Measurements from ENCODE around the gene GARIN5A.

Gene GARIN5A

DNA sequence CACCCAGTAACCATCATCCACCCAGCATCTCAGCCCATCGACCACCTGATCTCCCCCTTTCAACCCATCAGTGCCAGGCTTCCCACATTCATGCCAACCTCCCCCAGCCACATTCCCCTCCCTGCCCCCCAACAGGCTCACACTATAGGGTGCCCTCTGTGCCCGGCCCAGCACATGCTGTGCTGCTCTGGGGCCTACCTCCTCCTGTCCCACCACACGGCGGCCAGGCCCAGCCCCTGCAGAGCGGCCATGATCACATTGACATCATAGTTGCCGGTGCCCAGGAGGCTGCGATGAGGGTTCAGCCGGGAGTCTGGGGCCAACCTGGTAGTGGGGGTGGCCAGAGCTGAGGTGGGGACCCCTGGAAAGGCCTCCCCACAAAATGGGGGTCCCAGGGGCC lies 30.7 kb upstream of the GARIN5A start:
- DNase-seq: no peak

- DNase-seq: no peak
These were observed 30.1 kb upstream of the GARIN5A start for GRCh38 chr19:50506700-50507099.

GRCh38 chr19:50505856-50506611 lies 29.4 kb upstream of the GARIN5A start:
- DNase-seq: no peak

- no peak for DNase-seq
These were observed 25.2 kb upstream of the GARIN5A start for GRCh38 chr19:50501568-50502475.

GRCh38 chr19:50501186-50501567 lies 24.5 kb upstream of the GARIN5A start:
- DNase-seq: no peak

DNA sequence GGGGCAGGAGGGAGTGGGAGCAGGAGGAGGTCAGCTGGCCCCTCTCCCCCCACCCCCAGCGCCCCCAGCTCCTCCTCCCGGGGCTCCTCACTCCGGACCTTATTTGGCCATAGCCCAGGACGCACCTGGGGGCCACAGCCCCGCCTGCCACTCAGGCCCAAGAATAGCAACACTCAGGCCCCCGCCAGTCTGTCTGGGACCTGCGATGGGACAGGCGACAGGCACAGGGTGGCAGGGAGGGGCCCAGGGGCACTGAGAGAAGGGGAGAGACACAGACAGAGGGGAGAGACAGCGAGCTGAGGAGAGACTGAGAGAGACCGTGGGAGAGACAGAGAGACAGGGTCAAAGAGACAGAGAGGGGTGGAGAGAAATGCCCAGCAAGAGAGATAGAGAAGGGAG lies 24.1 kb upstream of the GARIN5A start:
- DNase-seq: no peak

GRCh38 chr19:50500060-50500752 lies 23.6 kb upstream of the GARIN5A start:
- DNase-seq: no peak

DNA sequence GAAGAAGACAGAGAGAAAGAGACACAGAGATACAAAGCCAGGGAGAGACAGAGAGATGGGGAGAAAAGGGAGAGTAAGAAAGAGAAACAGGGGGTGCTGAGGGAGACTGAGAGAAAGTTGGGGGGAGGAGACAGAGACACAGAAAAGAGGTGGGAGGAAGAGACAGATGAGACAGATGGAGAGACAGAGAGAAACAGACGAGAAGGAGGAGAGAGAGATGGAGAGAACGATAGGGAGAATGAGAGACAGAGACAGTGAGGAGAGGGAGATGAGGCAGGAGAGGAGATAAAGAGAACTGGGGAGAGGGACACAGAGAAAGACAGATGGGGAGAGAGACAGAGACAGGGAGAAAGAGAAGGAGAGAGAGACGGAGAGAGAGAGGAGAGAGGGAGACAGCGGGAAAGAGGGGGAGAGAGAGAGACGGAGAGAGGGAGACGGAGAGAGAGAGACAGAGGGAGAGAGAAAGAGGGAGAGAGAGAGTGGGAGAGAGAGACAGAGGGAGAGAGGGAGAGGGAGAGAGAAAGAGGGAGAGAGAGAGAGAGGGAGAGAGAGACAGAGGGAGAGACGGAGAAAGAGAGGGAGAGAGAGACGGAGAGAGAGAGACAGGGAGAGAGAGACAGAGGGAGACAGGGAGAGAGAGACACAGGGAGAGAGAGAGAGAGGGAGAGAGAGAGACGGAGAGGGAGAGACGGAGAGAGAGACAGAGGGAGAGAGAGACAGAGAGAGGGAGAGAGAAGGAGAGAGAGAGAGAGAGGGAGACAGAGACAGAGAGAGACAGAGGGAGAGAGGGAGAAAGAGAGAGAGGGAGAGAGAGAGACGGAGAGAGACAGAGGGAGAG lies 21.8 kb upstream of the GARIN5A start:
- no peak for DNase-seq

DNA sequence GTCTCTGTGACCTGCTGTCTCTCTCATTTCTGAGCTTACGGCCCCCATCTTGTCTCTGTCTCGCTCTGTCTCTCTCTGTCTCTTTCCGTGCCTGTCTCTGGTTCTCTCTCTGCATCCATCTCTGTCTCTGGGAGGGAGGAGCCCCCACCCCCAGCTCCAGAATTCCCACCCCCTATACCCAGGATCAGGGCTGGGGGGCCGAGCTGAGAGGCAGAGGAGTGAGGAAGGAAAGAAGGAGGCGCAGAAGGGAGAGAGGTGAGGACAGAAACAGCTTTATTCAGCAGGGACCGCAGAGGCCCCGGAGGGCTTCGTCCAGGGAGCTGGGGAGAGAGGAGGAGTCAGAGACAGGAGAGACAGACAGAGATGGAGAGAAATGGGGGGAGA lies 20.4 kb upstream of the GARIN5A start:
- DNase-seq: no peak

DNA sequence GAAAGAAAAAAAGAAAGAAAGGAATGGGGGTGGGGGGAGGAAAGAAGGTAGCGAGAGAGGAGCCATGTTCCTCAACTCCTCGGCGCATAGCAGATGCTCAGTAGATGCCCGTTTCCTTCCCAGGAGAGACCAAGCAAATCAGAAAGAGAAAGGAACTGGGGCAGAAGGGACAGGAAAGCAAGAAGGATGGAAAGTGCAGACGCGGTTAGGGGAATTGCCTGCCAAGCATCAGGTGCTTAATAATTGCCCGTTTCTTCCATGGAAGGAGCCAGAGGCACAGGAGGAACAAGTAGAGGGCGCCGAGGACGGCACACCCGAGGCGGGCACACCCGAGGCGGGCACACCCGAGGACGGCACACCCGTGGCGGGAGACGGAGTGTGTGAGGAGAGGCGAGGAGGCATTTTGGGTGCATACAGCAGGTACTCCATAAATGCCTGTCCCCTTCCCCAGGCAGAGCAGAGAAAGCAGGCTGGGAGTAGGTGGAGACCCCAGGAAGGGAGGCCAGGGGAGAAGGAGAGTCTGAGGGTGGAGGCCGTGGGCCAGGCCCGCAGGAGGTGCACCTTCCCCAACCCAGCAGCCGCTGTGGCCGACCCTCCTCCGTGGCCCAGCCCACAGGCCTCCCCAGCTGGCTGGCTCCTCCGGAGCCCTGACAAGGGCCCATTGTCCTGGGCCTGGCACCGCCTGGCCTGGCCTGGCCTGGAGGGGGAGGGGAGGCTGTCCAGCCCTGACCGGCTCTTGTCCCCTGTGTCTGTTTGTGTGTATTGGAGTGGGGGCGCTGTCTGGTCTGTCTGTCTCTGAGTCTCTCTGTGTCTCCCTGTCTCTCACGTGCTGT lies 19.8 kb upstream of the GARIN5A start:
- DNase-seq: no peak

- DNase-seq: no peak
These were observed 18.4 kb upstream of the GARIN5A start for GRCh38 chr19:50495020-50495531.

DNA sequence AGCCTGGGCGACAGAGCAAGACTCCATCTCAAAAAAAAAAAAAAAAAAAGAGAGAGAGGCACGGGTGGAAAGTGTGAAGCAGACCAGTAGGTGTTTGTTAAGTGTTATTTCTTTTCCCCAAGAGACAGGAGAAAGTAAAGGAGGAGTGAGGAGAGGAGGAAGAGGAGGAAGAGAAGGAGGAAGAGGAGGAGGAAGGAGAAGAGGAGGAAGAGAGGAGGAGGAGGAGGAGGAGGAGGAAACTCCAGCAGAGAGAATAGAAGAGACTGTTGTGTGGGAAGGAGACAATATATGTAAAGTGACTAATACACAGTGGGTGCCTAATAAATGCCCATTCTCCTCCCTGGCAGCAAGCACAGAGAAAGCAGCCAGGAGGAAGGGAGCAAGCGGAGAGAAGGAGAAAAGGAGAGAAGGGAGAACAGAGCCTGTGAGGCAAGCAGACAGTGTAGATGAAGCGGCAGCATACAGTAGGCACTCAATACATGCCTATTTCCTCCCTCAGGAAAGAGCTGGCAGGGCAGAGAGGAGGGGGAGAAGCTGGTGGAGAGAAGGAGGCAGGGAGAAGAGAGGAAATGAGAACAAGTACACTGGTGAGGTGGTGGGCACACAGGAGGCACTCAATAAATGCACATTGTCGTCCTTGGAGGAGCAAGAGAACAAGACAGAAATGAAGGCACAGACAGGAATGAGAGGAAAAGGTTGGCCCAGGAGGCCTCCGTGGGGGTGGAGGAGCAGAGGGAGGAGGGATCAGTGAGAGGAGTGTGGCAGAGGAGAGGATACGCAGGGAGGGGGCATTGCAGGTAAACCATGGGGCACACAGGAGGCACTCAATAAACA lies 17.8 kb upstream of the GARIN5A start:
- no peak for DNase-seq

GRCh38 chr19:50493171-50493570 lies 16.5 kb upstream of the GARIN5A start:
- DNase-seq: no peak

DNA sequence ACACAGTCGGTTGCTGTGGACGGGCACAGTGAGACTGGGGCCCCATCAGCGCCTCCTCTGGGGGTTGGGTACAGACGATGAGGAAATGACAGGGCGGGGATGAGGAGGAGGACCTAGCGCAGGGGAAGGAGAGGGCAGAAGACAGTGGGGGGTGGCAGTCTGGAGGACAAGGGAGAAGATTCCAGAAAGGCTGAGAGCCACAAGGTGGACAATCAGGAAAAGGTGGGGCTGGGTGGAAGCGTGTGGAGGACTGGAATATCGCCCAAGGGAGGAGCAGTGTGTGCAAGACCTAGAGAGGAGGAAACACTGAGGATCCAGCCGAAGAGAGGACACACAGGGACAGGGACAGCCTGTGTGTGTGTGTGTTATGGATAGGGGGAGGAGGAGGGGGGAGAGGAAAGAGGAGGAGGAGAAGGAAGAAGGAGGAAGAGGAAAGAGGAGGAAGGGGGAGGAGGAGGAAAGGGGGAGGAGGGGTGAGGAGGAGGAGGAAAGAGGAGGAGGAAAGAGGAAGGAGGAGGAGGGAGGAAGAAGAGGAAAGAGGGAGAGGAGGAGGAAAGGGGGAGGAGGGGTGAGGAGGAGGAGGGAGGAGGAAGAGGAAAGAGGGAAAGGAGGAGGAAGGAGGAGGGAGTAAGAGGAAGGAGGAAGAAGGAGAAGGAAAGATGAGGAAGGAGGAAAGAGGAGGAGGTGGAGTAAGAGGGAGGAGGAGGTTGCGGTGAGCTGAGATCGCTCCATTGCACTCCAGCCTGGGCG lies 15.8 kb upstream of the GARIN5A start:
- DNase-seq: no peak

DNA sequence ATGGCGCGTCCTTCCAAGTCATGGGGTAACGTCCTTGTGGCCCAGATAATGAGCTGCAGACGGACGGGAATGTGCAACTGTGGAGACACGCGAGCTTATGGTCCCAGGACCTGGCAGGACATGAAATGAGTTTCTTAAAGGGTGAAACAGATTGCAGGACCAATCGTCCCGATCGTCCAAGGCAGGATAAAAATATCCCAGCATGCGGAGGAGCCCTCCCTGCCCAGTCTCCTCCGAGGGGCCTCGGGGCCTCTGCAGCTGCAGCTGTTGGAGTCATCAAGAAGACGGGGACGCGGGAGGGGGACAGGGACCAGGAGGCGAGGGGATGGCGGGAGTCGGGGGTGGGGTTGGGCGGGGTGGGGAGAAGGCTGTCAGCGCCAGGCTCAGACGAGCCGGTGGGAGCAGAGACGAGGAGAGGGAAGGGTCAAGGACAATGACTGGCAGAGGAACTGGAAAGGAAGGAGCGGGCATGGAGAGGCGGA lies 14.4 kb upstream of the GARIN5A start:
- DNase-seq: no peak

DNA sequence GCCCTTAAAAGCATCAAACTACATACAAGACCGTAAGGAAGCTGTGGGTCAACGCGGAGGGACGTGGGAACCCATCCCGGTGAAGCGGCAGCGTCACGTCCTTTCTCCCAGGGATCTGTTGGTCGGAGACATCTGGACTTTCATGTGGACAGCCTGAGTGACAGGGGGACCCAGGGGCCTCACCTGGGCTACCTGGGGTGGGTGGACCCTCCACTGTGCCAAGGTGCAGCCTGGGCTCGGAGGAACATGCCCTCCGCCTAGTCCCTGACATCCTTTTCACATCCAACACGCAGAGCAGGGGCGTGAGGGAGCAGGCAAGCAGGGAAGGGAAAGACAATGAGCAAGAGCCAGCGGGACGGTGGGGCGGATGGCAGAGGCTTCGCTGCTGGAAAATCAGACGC lies 13.8 kb upstream of the GARIN5A start:
- DNase-seq: no peak

- DNase-seq: no peak
These were observed 12.9 kb upstream of the GARIN5A start for GRCh38 chr19:50489461-50490011.

DNA sequence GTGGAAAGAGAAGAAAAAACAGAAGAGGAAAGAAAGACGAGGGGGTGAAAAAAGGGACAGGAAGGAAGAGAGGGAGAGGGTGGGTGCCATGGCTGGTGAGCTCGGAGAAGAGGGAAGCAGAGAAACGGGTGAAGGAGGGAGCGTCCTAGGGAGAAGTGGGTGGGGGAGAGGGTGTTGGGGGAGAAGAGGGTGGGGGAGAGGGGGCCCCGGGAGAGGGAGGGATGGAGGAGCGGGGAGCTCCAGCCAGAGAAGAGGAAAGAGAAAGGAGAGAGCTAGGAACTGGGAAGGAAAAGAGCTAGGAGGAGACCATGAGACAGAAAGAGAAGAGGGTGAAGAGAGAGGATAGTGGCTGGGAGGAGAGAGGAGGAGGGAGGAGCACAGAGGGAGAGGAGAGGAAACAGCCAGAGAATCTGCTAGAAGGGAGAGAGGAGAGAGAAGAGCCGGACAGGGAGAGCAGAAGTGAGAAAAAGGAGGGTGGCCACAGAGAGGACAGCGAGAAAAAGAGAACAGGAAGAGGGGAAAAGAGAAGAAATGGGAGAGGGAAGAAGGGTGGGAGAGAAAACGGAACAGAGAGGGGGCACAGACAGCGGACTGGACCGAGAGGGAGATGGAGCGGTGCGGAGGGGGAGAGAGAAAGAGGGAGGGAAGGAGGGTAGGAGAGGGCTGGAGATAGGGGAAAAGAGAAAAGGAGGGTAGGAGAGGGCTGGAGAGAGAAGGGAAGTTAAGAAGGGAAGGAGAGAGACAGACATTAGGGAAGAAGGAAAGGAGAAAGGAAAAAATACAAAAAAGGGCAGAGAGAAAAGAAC lies 11.9 kb upstream of the GARIN5A start:
- DNase-seq: no peak

Data from NCI-H774 (cell line).